Kidney epithelial cell (primary cell): ENCODE results near the gene HS3ST6. TPM values are rescaled to one million over a fixed set of nuclear protein-coding genes. Genes with fewer than 3 reads are reported as not detected.

Source experiments
- DNase-seq: peaks from one replicate; pipeline ENCODE4 v3.0.0-alpha.2; 2010; ENCODE audit warnings: low read depth
- H3K27me3 ChIP-seq: 2 replicates; pipeline ENCODE4 v1.6.0; 2011; ENCODE audit warnings: low read length; ENCODE audit not compliant: control insufficient read depth, insufficient read depth
- H3K36me3 ChIP-seq: 2 replicates; pipeline ENCODE4 v1.5.1; 2011; ENCODE audit warnings: low read length; ENCODE audit not compliant: control insufficient read depth, insufficient read depth
- H3K4me3 ChIP-seq: 2 replicates; pipeline ENCODE4 v1.5.1; 2011; ENCODE audit warnings: low read depth, mild to moderate bottlenecking, control low read depth, low read length
- CTCF ChIP-seq: IDR thresholded peaks from 2 replicates; pipeline ENCODE4 v1.5.1; 2011; ENCODE audit warnings: mild to moderate bottlenecking, moderate library complexity, low read length, control low read depth, inconsistent platforms; ENCODE audit not compliant: insufficient read depth, poor library complexity, severe bottlenecking
- total RNA-seq: library from RNA; depleted of rRNA; stranded (reverse); fragments of >200 nt; gene quantifications from 2 replicates; pipeline ENCODE4 v1.2.3, GENCODE V29; 2015

The HS3ST6 gene
- total RNA-seq, 1 donor from 2014 or later = 0.92 TPM

- peaks cover 63% of the 10 kb centered on the region for H3K27me3 ChIP-seq
- H3K4me3 ChIP-seq = no peak overlapping the region
- no peak for DNase-seq
- no peak for TF ChIP-seq CTCF
- no peaks in the 10 kb centered on the region for H3K36me3 ChIP-seq
Observed at GRCh38 chr16:1914988-1915387, 3.2 kb downstream of the HS3ST6 start.

GRCh38 chr16:1914084-1914608 lies 4.1 kb downstream of the HS3ST6 start:
- Histone ChIP-seq H3K4me3 (no peak overlapping the region), H3K36me3 (no peaks in the 10 kb centered on the region), H3K27me3 (peaks cover 57% of the 10 kb centered on the region)
- TF ChIP-seq CTCF = no peak
- DNase-seq = no peak

GRCh38 chr16:1913327-1914083 lies 4.7 kb downstream of the HS3ST6 start:
- H3K27me3 ChIP-seq = peaks cover 51% of the 10 kb centered on the region
- no peak for DNase-seq
- H3K36me3 ChIP-seq = no peaks in the 10 kb centered on the region
- H3K4me3 ChIP-seq = no peak overlapping the region
- no peak for TF ChIP-seq CTCF

- no peak overlapping the region for H3K4me3 ChIP-seq
- TF ChIP-seq CTCF = no peak
- peaks cover 50% of the 10 kb centered on the region for H3K27me3 ChIP-seq
Observed at GRCh38 chr16:1912215-1912543, 6.0 kb downstream of the HS3ST6 start.

GRCh38 chr16:1911467-1912214 lies 6.6 kb downstream of the HS3ST6 start:
- DNase-seq = no peak
- peaks cover 50% of the 10 kb centered on the region for H3K27me3 ChIP-seq
- H3K36me3 ChIP-seq = no peaks in the 10 kb centered on the region
- no peak for TF ChIP-seq CTCF
- no peak overlapping the region for H3K4me3 ChIP-seq

More at GRCh38 chr16:1912215-1912543, 6.0 kb downstream of the HS3ST6 start:
- DNase-seq = no peak
- no peaks in the 10 kb centered on the region for H3K36me3 ChIP-seq
